Measurements from ENCODE around the gene INCA1.

DNA sequence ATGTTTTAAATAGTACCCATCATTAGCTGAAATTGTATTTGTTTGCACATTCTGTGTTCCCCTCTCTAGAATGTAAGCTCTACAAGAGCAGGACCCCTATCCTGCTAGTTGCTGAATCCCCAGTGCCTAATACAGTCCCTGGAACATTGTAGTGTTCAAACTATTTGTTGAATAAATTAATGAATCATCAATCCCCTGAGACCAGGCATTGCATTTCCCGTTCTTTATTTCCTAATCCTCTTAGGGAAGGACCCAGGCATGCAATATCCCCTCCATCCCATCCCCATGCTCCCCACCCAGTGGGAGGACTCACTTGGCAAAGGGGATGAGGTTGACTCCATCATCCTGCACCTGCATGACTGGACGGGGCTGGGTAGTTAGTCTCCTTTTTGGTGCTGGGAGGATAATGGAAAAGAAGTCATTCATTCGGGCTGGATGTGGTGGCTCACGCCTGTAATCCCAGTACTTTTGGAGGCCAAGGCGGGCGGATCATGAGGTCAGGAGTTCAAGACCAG, 3.2 kb downstream of the INCA1 start:
- no peak for TF ChIP-seq POLR2AphosphoS5 (IDR thresholded peaks at IDR 0.05; ENCODE audit: insufficient read depth, low read depth, low read length)
- no peak for TF ChIP-seq EZH2 (IDR thresholded peaks at IDR 0.05; ENCODE audit: borderline replicate concordance, low read depth, low read length, severe bottlenecking)
- TF ChIP-seq, protein P1, sequence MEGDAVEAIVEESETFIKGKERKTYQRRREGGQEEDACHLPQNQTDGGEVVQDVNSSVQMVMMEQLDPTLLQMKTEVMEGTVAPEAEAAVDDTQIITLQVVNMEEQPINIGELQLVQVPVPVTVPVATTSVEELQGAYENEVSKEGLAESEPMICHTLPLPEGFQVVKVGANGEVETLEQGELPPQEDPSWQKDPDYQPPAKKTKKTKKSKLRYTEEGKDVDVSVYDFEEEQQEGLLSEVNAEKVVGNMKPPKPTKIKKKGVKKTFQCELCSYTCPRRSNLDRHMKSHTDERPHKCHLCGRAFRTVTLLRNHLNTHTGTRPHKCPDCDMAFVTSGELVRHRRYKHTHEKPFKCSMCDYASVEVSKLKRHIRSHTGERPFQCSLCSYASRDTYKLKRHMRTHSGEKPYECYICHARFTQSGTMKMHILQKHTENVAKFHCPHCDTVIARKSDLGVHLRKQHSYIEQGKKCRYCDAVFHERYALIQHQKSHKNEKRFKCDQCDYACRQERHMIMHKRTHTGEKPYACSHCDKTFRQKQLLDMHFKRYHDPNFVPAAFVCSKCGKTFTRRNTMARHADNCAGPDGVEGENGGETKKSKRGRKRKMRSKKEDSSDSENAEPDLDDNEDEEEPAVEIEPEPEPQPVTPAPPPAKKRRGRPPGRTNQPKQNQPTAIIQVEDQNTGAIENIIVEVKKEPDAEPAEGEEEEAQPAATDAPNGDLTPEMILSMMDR (IDR thresholded peaks at IDR 0.05; ENCODE audit: extremely low read depth in 1 of 2, insufficient read depth in 1 of 2, low read depth in 1 of 2, low read length in 2 of 2): no peak
- TF ChIP-seq MYC (IDR thresholded peaks at IDR 0.05; ENCODE audit: low read depth, low read length): no peak
- TF ChIP-seq POLR2A (IDR thresholded peaks at IDR 0.05; ENCODE audit: low read depth, low read length): no peak
- TF ChIP-seq, protein P2, sequence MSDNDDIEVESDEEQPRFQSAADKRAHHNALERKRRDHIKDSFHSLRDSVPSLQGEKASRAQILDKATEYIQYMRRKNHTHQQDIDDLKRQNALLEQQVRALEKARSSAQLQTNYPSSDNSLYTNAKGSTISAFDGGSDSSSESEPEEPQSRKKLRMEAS (IDR thresholded peaks at IDR 0.05; ENCODE audit: insufficient read depth, insufficient read length): no peak
- TF ChIP-seq JUN (IDR thresholded peaks at IDR 0.05; ENCODE audit: borderline replicate concordance, insufficient read depth, insufficient read length, low read depth): no peak
